SK-N-SH treated with all-trans-retinoic acid at 6 μM for 48 hours (cell line): ENCODE results near the gene RTN4R.

Source experiments
- ARNTL ChIP-seq: fragments of 450-650 bp; formaldehyde crosslinking; IDR thresholded peaks from 2 replicates; pipeline ENCODE4 v1.5.0; 2020; ENCODE audit warnings: low read depth, mild to moderate bottlenecking, moderate library complexity, borderline replicate concordance
- BACH2 ChIP-seq: fragments of 250-450 bp; sonication (Bioruptor Pico); IDR thresholded peaks from 2 replicates; pipeline ENCODE4 v1.9.0; 2021; ENCODE audit warnings: mild to moderate bottlenecking, borderline replicate concordance
- ESRRG ChIP-seq: fragments of 250-450 bp; sonication (Bioruptor Pico); IDR thresholded peaks from 2 replicates; pipeline ENCODE4 v1.6.1; 2021; ENCODE audit warnings: mild to moderate bottlenecking
- GLIS3 ChIP-seq: fragments of 250-450 bp; sonication (Bioruptor Pico); IDR thresholded peaks from 2 replicates; pipeline ENCODE4 v1.5.0; 2020; ENCODE audit warnings: mild to moderate bottlenecking, moderate library complexity
- PPARA ChIP-seq: fragments of 250-450 bp; sonication (Bioruptor Pico); IDR thresholded peaks from 2 replicates; pipeline ENCODE4 v1.5.0; 2020; ENCODE audit warnings: mild to moderate bottlenecking, borderline replicate concordance
- SNAI2 ChIP-seq: fragments of 250-450 bp; sonication (Bioruptor Pico); IDR thresholded peaks from 2 replicates; pipeline ENCODE4 v1.5.0; 2020; ENCODE audit warnings: mild to moderate bottlenecking, moderate library complexity
- ZC3H10 ChIP-seq: fragments of 250-450 bp; sonication (Bioruptor Pico); IDR thresholded peaks from 2 replicates; pipeline ENCODE4 v1.5.1; 2021; ENCODE audit warnings: mild to moderate bottlenecking, moderate library complexity
- ZNF565 ChIP-seq: fragments of 450-650 bp; formaldehyde crosslinking; conservative IDR thresholded peaks from 2 replicates; pipeline ENCODE4 v1.5.0; 2020; ENCODE audit warnings: low read depth, mild to moderate bottlenecking, moderate library complexity
- TF ChIP-seq, protein P1 (sequence below): fragments of 250-450 bp; sonication (Bioruptor Pico); IDR thresholded peaks from 2 replicates; pipeline ENCODE4 v1.8.0; 2020; ENCODE audit warnings: mild to moderate bottlenecking, moderate library complexity, borderline replicate concordance

DNA sequence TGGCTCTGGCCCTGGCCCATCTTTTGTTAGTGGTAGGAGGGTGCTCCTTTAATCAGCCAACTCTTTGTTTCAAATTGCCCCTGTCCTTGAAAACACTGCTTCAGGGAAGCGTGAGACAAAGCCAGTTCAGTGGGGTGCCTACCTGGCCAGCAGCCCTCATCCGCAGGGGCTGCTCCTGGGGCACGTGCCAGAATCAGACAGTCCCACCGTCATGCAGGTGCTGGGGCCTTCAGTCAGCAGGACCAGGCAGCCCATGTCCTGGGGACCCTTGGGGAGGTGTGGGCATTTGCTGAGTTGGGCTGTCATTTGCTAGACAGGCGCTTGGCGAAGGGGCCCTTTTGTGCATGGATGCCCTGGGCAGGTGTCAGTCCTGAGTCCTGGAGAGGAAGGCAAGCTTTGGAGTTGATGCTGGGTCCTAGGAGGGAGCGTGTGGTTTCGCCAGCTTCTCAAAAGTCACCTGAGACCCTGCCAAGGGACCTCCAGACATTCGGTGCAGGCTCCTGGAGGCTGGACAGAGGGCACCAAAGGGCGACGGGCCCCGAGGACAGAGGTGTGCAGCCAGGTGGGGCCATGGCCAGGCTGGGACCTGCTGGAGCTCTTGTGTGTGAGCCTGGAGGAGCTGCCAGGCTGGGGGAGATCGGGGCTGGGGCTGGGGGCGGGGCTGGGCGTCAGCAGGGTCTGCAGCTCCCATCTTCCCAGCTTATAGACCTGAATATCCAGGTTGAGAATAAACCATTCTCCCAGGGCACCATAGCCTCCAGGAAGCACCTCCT is 15.0 kb upstream of the RTN4R start:
- TF ChIP-seq PPARA (CRISPR knock-in tag) (no peak), ZNF565 (CRISPR knock-in tag) (no peak), ZC3H10 (CRISPR knock-in tag) (no peak), BACH2 (CRISPR knock-in tag) (no peak), ESRRG (CRISPR knock-in tag) (no peak), SNAI2 (CRISPR knock-in tag) (no peak), ARNTL (no peak), GLIS3 (CRISPR knock-in tag) (no peak)
- TF ChIP-seq, protein P1, sequence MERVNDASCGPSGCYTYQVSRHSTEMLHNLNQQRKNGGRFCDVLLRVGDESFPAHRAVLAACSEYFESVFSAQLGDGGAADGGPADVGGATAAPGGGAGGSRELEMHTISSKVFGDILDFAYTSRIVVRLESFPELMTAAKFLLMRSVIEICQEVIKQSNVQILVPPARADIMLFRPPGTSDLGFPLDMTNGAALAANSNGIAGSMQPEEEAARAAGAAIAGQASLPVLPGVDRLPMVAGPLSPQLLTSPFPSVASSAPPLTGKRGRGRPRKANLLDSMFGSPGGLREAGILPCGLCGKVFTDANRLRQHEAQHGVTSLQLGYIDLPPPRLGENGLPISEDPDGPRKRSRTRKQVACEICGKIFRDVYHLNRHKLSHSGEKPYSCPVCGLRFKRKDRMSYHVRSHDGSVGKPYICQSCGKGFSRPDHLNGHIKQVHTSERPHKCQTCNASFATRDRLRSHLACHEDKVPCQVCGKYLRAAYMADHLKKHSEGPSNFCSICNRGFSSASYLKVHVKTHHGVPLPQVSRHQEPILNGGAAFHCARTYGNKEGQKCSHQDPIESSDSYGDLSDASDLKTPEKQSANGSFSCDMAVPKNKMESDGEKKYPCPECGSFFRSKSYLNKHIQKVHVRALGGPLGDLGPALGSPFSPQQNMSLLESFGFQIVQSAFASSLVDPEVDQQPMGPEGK (CRISPR knock-in tag) = no peak
